ENCODE data around the gene ZG16B. TPM values are rescaled to one million over a fixed set of nuclear protein-coding genes. Genes with fewer than 3 reads are reported as not detected.

Gene ZG16B
- total and polyA plus RNA-seq, 9 donors, result 0.28 to 1.8 (median 0.45) TPM; not detected in 3

- TF ChIP-seq EP300 (IDR thresholded peaks at IDR 0.05) (no peak), CTCF (IDR thresholded peaks at IDR 0.05) (no peak), POLR2A (IDR thresholded peaks at IDR 0.05) (no peak)
- H3K9me3 ChIP-seq, result peaks cover 0 to 4% of the 10 kb centered on the region in 2 donors
- no peak overlapping the region for H3K4me3 ChIP-seq
- H3K36me3 ChIP-seq, result no peaks in the 10 kb centered on the region
- H3K27me3 ChIP-seq, result no peaks in the 10 kb centered on the region
- WGBS, 3 donors, result 72 to 79% (median 75%) methylated on average over 14 of the region's 14 CpGs
- intact Hi-C loops (cut with DNase I), result no loop called here
- H3K4me1 ChIP-seq (ENCODE audit: insufficient read depth), result no peaks in the 10 kb centered on the region
- no peak for DNase-seq
- H3K27ac ChIP-seq, result no peak overlapping the region
These were observed 26.1 kb downstream of the ZG16B start for GRCh38 chr16:2856061-2856670.

GRCh38 chr16:2856686-2857450, 26.8 kb downstream of the ZG16B start:
- DNase-seq, result no peak
- H3K4me3 ChIP-seq, result no peak overlapping the region
- H3K4me1 ChIP-seq (ENCODE audit: insufficient read depth), result no peaks in the 10 kb centered on the region
- TF ChIP-seq EP300 (IDR thresholded peaks at IDR 0.05) (no peak), POLR2A (IDR thresholded peaks at IDR 0.05) (no peak), CTCF (IDR thresholded peaks at IDR 0.05) (no peak)
- H3K36me3 ChIP-seq, result no peaks in the 10 kb centered on the region
- intact Hi-C loops (cut with DNase I), result no loop called here
- H3K9me3 ChIP-seq, result peaks cover 0 to 4% of the 10 kb centered on the region in 2 donors
- no peak overlapping the region for H3K27ac ChIP-seq
- no peaks in the 10 kb centered on the region for H3K27me3 ChIP-seq
- WGBS, 3 donors, result 76 to 83% (median 82%) methylated on average over 17 to 24 of the region's 24 CpGs

GRCh38 chr16:2857451-2858244, 27.5 kb downstream of the ZG16B start, which contains the start of gene PRSS22:
PRSS22 (minus strand) TSS chr16:2858170; CDS start chr16:2858104, 66 bp downstream.
- Histone ChIP-seq H3K27me3 (no peaks in the 10 kb centered on the region), H3K36me3 (no peaks in the 10 kb centered on the region), H3K9me3 (peaks cover 0 to 4% of the 10 kb centered on the region in 2 donors), H3K27ac (no peak within 1 kb of the TSS), H3K4me3 (no peak within 1 kb of the TSS), H3K4me1 (ENCODE audit: insufficient read depth) (no peaks in the 10 kb centered on the region)
- 4% methylated on average over 41 to 42 of the region's 42 CpGs for WGBS, 3 donors
- no peak for TF ChIP-seq CTCF (IDR thresholded peaks at IDR 0.05)
- no peak for TF ChIP-seq EP300 (IDR thresholded peaks at IDR 0.05)
- no peak for TF ChIP-seq POLR2A (IDR thresholded peaks at IDR 0.05)
- DNase-seq, result no peak
- intact Hi-C loops (cut with DNase I), result no loop called here

GRCh38 chr16:2858245-2859025, 28.3 kb downstream of the ZG16B start:
- TF ChIP-seq POLR2A (IDR thresholded peaks at IDR 0.05), result no peak
- TF ChIP-seq CTCF (IDR thresholded peaks at IDR 0.05), result no peak
- TF ChIP-seq EP300 (IDR thresholded peaks at IDR 0.05), result no peak
- no peaks in the 10 kb centered on the region for H3K27me3 ChIP-seq
- H3K9me3 ChIP-seq, result peaks cover 0 to 4% of the 10 kb centered on the region in 2 donors
- 13 to 15% (median 15%) methylated on average over 23 of the region's 23 CpGs for WGBS, 3 donors
- H3K27ac ChIP-seq, result no peak overlapping the region
- no peak overlapping the region for H3K4me3 ChIP-seq
- H3K4me1 ChIP-seq (ENCODE audit: insufficient read depth), result no peaks in the 10 kb centered on the region
- intact Hi-C loops (cut with DNase I), result no loop called here
- DNase-seq, result no peak
- no peaks in the 10 kb centered on the region for H3K36me3 ChIP-seq

Data from ovary (tissue), 9 donors.